H9 (cell line): ENCODE data around the gene RBM14. TPM values are rescaled to one million over a fixed set of nuclear protein-coding genes. Genes with fewer than 3 reads are reported as not detected.
"Not testable (repeated sequence)": the region's sequence is repeated elsewhere in the genome, so short reads cannot be mapped to it uniquely, and the experiment has no call there.

Experiments
- DNase-seq: peaks from one replicate; pipeline ENCODE4 v3.0.0-alpha.2; 2017
- H2AFZ ChIP-seq: one replicate; pipeline ENCODE4 v1.6.1; 2013; ENCODE audit warnings: mild to moderate bottlenecking, low read length, control low read depth, moderate library complexity
- H2AK5ac ChIP-seq: 2 replicates; pipeline ENCODE4 v1.6.1; 2013; ENCODE audit warnings: low read length, control low read depth, mixed read lengths; ENCODE audit not compliant: insufficient read length
- H2BK120ac ChIP-seq: one replicate; pipeline ENCODE4 v1.6.1; 2013; ENCODE audit warnings: low read depth, mild to moderate bottlenecking, low read length, control low read depth, inconsistent platforms; ENCODE audit not compliant: poor library complexity, severe bottlenecking
- H2BK12ac ChIP-seq: 2 replicates; pipeline ENCODE4 v1.6.1; 2013; ENCODE audit warnings: low read length, control low read depth, mixed read lengths, low read depth; ENCODE audit not compliant: insufficient read length
- H2BK15ac ChIP-seq: 2 replicates; pipeline ENCODE4 v1.6.1; 2013; ENCODE audit warnings: low read depth, low read length, control low read depth
- H2BK20ac ChIP-seq: one replicate; pipeline ENCODE4 v1.6.1; 2013; ENCODE audit warnings: low read depth, mild to moderate bottlenecking, low read length, control low read depth, inconsistent platforms; ENCODE audit not compliant: poor library complexity, severe bottlenecking
- H2BK5ac ChIP-seq: 2 replicates; pipeline ENCODE4 v1.6.1; 2013; ENCODE audit warnings: low read length, control low read depth, mixed read lengths; ENCODE audit not compliant: insufficient read length
- H3K14ac ChIP-seq: 2 replicates; pipeline ENCODE4 v1.6.1; 2013; ENCODE audit warnings: low read length, control low read depth; ENCODE audit not compliant: insufficient read depth
- H3K18ac ChIP-seq: 2 replicates; pipeline ENCODE4 v1.6.1; 2013; ENCODE audit warnings: low read depth, mild to moderate bottlenecking, mixed read lengths, low read length, control low read depth; ENCODE audit not compliant: insufficient read length
- H3K23ac ChIP-seq: 2 replicates; pipeline ENCODE4 v1.6.1; 2013; ENCODE audit warnings: low read length, control low read depth, mixed read lengths, low read depth; ENCODE audit not compliant: insufficient read length
- H3K23me2 ChIP-seq: 2 replicates; pipeline ENCODE4 v1.6.1; 2013; ENCODE audit warnings: low read depth, mild to moderate bottlenecking, mixed read lengths, low read length, control low read depth; ENCODE audit not compliant: insufficient read length, poor library complexity, severe bottlenecking
- H3K27ac ChIP-seq: 2 replicates; pipeline ENCODE4 v1.5.1; 2013; ENCODE audit warnings: low read length, control low read depth, mixed read lengths, low read depth; ENCODE audit not compliant: insufficient read length
- H3K27me3 ChIP-seq: 2 replicates; pipeline ENCODE4 v1.6.1; 2013; ENCODE audit warnings: low read length, control low read depth, inconsistent platforms; ENCODE audit not compliant: insufficient read depth
- H3K4ac ChIP-seq: 2 replicates; pipeline ENCODE4 v1.6.1; 2013; ENCODE audit warnings: low read depth, mild to moderate bottlenecking, control low read depth, inconsistent platforms, low read length, moderate library complexity
- H3K4me1 ChIP-seq: 2 replicates; pipeline ENCODE4 v1.6.1; 2013; ENCODE audit warnings: low read length, control low read depth, inconsistent platforms; ENCODE audit not compliant: insufficient read depth
- H3K4me2 ChIP-seq: 2 replicates; pipeline ENCODE4 v1.6.1; 2013; ENCODE audit warnings: low read length, control low read depth, mixed read lengths; ENCODE audit not compliant: insufficient read length, insufficient read depth
- H3K56ac ChIP-seq: 2 replicates; pipeline ENCODE4 v1.6.1; 2013; ENCODE audit warnings: low read depth, mild to moderate bottlenecking, mixed read lengths, low read length, control low read depth; ENCODE audit not compliant: insufficient read length
- H3K79me1 ChIP-seq: 2 replicates; pipeline ENCODE4 v1.6.1; 2013; ENCODE audit warnings: low read depth, mild to moderate bottlenecking, moderate library complexity, low read length, control low read depth, inconsistent platforms; ENCODE audit not compliant: insufficient read depth, poor library complexity, severe bottlenecking
- H3K79me2 ChIP-seq: 2 replicates; pipeline ENCODE4 v1.6.1; 2013; ENCODE audit warnings: low read length, control low read depth, inconsistent platforms; ENCODE audit not compliant: insufficient read depth
- H3K9ac ChIP-seq: 2 replicates; pipeline ENCODE4 v1.6.1; 2013; ENCODE audit warnings: low read length, control low read depth, mixed read lengths; ENCODE audit not compliant: insufficient read length; ENCODE audit errors: extremely low read depth
- H3K9me3 ChIP-seq: one replicate; pipeline ENCODE4 v1.6.1; 2013; ENCODE audit warnings: low read depth, low read length, inconsistent platforms; ENCODE audit not compliant: control insufficient read depth
- H3T11ph ChIP-seq: one replicate; pipeline ENCODE4 v1.6.1; 2013; ENCODE audit warnings: mild to moderate bottlenecking, low read length, control low read depth, inconsistent platforms
- H4K20me1 ChIP-seq: one replicate; pipeline ENCODE4 v1.6.1; 2013; ENCODE audit not compliant: control insufficient read depth, insufficient read length, insufficient read depth
- H4K5ac ChIP-seq: 2 replicates; pipeline ENCODE4 v1.6.1; 2013; ENCODE audit warnings: low read depth, mild to moderate bottlenecking, mixed read lengths, low read length, control low read depth; ENCODE audit not compliant: insufficient read length
- H4K8ac ChIP-seq: replicated peaks from 2 replicates; pipeline ENCODE4 v1.6.1; 2013; ENCODE audit warnings: low read length, control low read depth, mixed read lengths, low read depth; ENCODE audit not compliant: insufficient read length
- H4K91ac ChIP-seq: 2 replicates; pipeline ENCODE4 v1.6.1; 2013; ENCODE audit warnings: low read depth, mild to moderate bottlenecking, moderate library complexity, mixed read lengths, low read length, control low read depth; ENCODE audit not compliant: insufficient read length
- H3K27ac Mint-ChIP-seq, 3 experiments: 2 replicates in 2 of 3; 3 replicates in 1 of 3; pipeline ENCODE4 v1.8.0; 2020 to 2021; ENCODE audit warnings: mixed read lengths in 3 of 3, mild to moderate bottlenecking in 1 of 3, moderate library complexity in 1 of 3
- H3K27me3 Mint-ChIP-seq: 2 replicates; pipeline ENCODE4 v1.8.0; 2021; ENCODE audit warnings: low read depth, mild to moderate bottlenecking, moderate library complexity, mixed read lengths
- H3K36me3 Mint-ChIP-seq, 3 experiments: 2 replicates in 2 of 3; 3 replicates in 1 of 3; pipeline ENCODE4 v1.8.0; 2020 to 2021; ENCODE audit warnings: low read depth in 3 of 3, mixed read lengths in 3 of 3; ENCODE audit not compliant: insufficient read depth in 1 of 3
- H3K4me1 Mint-ChIP-seq, 2 experiments: 2 replicates each; pipeline ENCODE4 v1.8.0; 2020; ENCODE audit warnings: mixed read lengths in 2 of 2
- H3K4me3 Mint-ChIP-seq, 2 experiments: 2 replicates in 1 of 2; 3 replicates in 1 of 2; pipeline ENCODE4 v1.8.0; 2020 to 2021; ENCODE audit warnings: mild to moderate bottlenecking in 2 of 2, mixed read lengths in 2 of 2, moderate library complexity in 1 of 2
- H3K9me3 Mint-ChIP-seq, 2 experiments: 2 replicates in 1 of 2; 3 replicates in 1 of 2; pipeline ENCODE4 v1.8.0; 2020; ENCODE audit warnings: mild to moderate bottlenecking in 2 of 2, mixed read lengths in 2 of 2, moderate library complexity in 1 of 2
- WGBS: extraction: QIAGEN DNeasy Blood & Tissue Kit; methylation state at CpG from one replicate; pipeline ENCODE4 v1.1.7; 2013; ENCODE audit warnings: missing lambda C conversion rate, low lambda C conversion rate, mixed read lengths; ENCODE audit not compliant: insufficient read length; ENCODE audit errors: extremely low coverage; 5-methylcytosine and 5-hydroxymethylcytosine counted together
- total RNA-seq: library from RNA; stranded (reverse); gene quantifications from 2 replicates; pipeline ENCODE4 v1.2.1, GENCODE V29; 2021

RBM14 gene
- total RNA-seq, 1 experiment from 2014 or later: 171 TPM

DNA sequence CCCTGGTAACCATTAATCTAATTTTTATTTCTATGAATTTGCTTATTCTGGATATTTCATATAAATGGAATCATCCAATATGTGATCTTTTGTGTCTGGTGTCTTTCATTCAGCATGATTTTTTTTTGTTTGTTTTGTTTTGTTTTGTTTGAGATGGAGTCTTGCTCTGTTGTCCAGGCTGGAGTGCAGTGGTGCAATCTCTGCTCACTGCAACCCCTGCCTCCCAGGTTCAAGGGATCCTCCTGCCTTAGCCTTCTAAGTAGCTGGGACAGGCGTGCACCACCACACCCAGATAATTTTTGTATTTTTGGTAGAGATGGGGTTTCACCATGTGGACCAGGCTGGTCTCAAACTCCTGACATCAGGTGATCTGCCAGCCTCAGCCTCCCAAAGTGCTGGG lies 31.0 kb upstream of the RBM14 start:
- H2AK5ac ChIP-seq, DNase-seq, H4K91ac ChIP-seq, H3T11ph ChIP-seq, H3K27me3 Mint-ChIP-seq, H3K4me3 Mint-ChIP-seq, H2AFZ ChIP-seq, H2BK15ac ChIP-seq, H2BK5ac ChIP-seq, H3K27ac Mint-ChIP-seq, H3K79me1 ChIP-seq, H3K27ac ChIP-seq, H3K79me2 ChIP-seq, H3K23me2 ChIP-seq, H2BK120ac ChIP-seq, H4K8ac ChIP-seq, H3K23ac ChIP-seq, H3K56ac ChIP-seq, H3K4me1 Mint-ChIP-seq, H3K27me3 ChIP-seq, H2BK12ac ChIP-seq, H4K20me1 ChIP-seq, H3K4me1 ChIP-seq, H3K18ac ChIP-seq, H3K4me2 ChIP-seq, H3K9me3 ChIP-seq, H2BK20ac ChIP-seq, H3K9ac ChIP-seq, H3K14ac ChIP-seq, H4K5ac ChIP-seq, H3K4ac ChIP-seq: not testable (repeated sequence)
- H3K9me3 Mint-ChIP-seq: peaks cover 41 to 43% of the 10 kb centered on the region in 2 experiments
- no CpG with 5 or more reads among the region's 1 CpG for WGBS
- H3K36me3 Mint-ChIP-seq: peaks cover 4 to 21% (median 20%) of the 10 kb centered on the region in 3 experiments; a peak in 6 of 7 replicates
